Measurements from ENCODE around the gene ECT2L. TPM values are rescaled to one million over a fixed set of nuclear protein-coding genes. Genes with fewer than 3 reads are reported as not detected.

Gene ECT2L
- total RNA-seq, 1 donor from 2014 or later, result not detected

DNA sequence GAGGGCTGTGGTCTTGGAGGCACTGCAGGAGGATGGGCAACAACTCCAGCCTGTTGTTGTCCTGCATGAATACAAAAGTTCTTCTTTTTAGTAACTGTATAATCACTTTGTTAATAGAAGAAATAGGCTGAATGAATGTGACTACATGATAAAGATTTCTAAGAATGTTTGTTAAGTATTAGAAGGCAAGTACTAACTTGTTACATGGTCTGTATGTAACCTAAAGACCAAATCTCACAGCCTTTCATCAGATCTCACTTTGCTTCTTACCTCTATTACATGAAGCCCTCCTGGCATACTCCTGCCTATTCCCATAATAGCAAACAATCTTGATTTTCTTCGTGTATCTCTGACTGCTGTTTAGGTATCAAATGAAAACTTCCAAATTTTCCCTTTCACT is 118.8 kb downstream of the ECT2L start:
- Histone ChIP-seq H3K27ac (ENCODE audit: low read depth, low read length) (no peak overlapping the region), H3K27me3 (ENCODE audit: insufficient read depth, low read length) (no peaks in the 10 kb centered on the region), H3K4me1 (ENCODE audit: insufficient read depth, low read length) (no peaks in the 10 kb centered on the region), H3K79me2 (ENCODE audit: insufficient read depth, low read length) (no peaks in the 10 kb centered on the region), H3K4me3 (ENCODE audit: insufficient read depth, low read depth, low read length) (no peak overlapping the region), H2AFZ (ENCODE audit: low read depth, low read length) (no peak overlapping the region), H3K4me2 (ENCODE audit: low read length) (no peak overlapping the region), H3K9me3 (ENCODE audit: insufficient read depth, low read depth, low read length) (no peaks in the 10 kb centered on the region), H3K36me3 (ENCODE audit: insufficient read depth, low read length) (peaks cover 36% of the 10 kb centered on the region), H3K9ac (ENCODE audit: low read length) (no peak overlapping the region), H4K20me1 (ENCODE audit: insufficient read depth, low read length) (no peaks in the 10 kb centered on the region)
- Mint-ChIP-seq H3K4me1 (ENCODE audit: low read depth, unreplicated experiment) (no peaks in the 10 kb centered on the region), H3K36me3 (ENCODE audit: low read depth, unreplicated experiment) (peaks cover 5% of the 10 kb centered on the region), H3K4me3 (ENCODE audit: unreplicated experiment) (no peak overlapping the region), H3K27me3 (ENCODE audit: low read depth, unreplicated experiment) (no peaks in the 10 kb centered on the region), H3K9me3 (ENCODE audit: unreplicated experiment) (no peaks in the 10 kb centered on the region), H3K27ac (ENCODE audit: unreplicated experiment) (no peak overlapping the region)
- no peak for DNase-seq (ENCODE audit: low read depth)
- peak; percentile 67 for FAIRE-seq
- TF ChIP-seq, protein P1, sequence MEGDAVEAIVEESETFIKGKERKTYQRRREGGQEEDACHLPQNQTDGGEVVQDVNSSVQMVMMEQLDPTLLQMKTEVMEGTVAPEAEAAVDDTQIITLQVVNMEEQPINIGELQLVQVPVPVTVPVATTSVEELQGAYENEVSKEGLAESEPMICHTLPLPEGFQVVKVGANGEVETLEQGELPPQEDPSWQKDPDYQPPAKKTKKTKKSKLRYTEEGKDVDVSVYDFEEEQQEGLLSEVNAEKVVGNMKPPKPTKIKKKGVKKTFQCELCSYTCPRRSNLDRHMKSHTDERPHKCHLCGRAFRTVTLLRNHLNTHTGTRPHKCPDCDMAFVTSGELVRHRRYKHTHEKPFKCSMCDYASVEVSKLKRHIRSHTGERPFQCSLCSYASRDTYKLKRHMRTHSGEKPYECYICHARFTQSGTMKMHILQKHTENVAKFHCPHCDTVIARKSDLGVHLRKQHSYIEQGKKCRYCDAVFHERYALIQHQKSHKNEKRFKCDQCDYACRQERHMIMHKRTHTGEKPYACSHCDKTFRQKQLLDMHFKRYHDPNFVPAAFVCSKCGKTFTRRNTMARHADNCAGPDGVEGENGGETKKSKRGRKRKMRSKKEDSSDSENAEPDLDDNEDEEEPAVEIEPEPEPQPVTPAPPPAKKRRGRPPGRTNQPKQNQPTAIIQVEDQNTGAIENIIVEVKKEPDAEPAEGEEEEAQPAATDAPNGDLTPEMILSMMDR (IDR thresholded peaks at IDR 0.05; ENCODE audit: insufficient read depth, low read depth, low read length), result no peak
- no peak for TF ChIP-seq EZH2 (IDR thresholded peaks at IDR 0.05; ENCODE audit: insufficient read depth, low read length)

DNA sequence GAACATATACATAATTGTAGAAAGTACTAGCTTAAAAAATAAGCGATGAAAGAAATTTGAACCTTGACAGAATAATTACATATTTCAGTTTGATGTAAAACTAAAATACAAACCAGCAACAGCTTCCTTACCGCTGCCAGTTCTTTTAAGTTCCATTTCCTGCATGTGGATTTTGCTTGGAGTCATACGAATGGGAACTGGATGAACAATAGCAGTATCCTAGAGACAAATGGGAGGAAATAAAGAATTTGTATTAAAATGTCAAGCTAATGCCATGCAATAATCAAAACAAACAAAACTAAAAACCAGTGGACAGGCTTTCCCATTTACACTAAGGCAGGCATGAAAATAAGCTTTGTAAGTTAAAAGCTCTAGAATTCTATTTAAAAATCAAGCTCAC is 125.0 kb downstream of the ECT2L start:
- no peak for FAIRE-seq
- TF ChIP-seq EZH2 (IDR thresholded peaks at IDR 0.05; ENCODE audit: insufficient read depth, low read length), result no peak
- TF ChIP-seq, protein P1 (IDR thresholded peaks at IDR 0.05; ENCODE audit: insufficient read depth, low read depth, low read length), result no peak

DNA sequence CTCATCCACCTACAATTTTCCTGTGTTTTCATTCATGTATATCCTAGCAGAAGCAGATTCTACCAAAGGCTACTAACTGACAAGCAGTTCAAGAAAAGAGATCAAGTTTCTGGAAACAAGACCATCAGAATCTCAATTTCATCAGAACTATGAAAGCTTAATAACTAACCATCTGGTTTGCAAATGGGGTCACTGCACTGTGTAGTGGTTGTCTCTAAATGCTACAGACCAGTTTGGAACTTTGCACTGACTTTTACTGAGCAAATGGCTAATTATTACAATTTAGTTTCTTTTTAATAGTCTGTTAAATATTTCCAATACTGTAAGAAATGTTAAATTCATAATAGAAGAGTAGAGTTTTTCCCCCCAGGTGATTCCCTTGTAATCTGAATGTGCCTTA is 127.7 kb downstream of the ECT2L start:
- Histone ChIP-seq H3K4me1 (ENCODE audit: insufficient read depth, low read length) (no peaks in the 10 kb centered on the region), H3K36me3 (ENCODE audit: insufficient read depth, low read length) (peaks cover 20% of the 10 kb centered on the region), H3K9me3 (ENCODE audit: insufficient read depth, low read depth, low read length) (no peaks in the 10 kb centered on the region), H2AFZ (ENCODE audit: low read depth, low read length) (no peak overlapping the region), H3K4me3 (ENCODE audit: insufficient read depth, low read depth, low read length) (no peak overlapping the region), H3K4me2 (ENCODE audit: low read length) (no peak overlapping the region), H3K27me3 (ENCODE audit: insufficient read depth, low read length) (no peaks in the 10 kb centered on the region), H3K9ac (ENCODE audit: low read length) (no peak overlapping the region), H3K27ac (ENCODE audit: low read depth, low read length) (no peak overlapping the region), H4K20me1 (ENCODE audit: insufficient read depth, low read length) (no peaks in the 10 kb centered on the region), H3K79me2 (ENCODE audit: insufficient read depth, low read length) (no peaks in the 10 kb centered on the region)
- Mint-ChIP-seq H3K4me1 (ENCODE audit: low read depth, unreplicated experiment) (no peaks in the 10 kb centered on the region), H3K36me3 (ENCODE audit: low read depth, unreplicated experiment) (no peaks in the 10 kb centered on the region), H3K27ac (ENCODE audit: unreplicated experiment) (no peak overlapping the region), H3K4me3 (ENCODE audit: unreplicated experiment) (no peak overlapping the region), H3K9me3 (ENCODE audit: unreplicated experiment) (no peaks in the 10 kb centered on the region), H3K27me3 (ENCODE audit: low read depth, unreplicated experiment) (no peaks in the 10 kb centered on the region)
- DNase-seq (ENCODE audit: low read depth) (no peak), FAIRE-seq (no peak)
- TF ChIP-seq EZH2 (IDR thresholded peaks at IDR 0.05; ENCODE audit: insufficient read depth, low read length), result no peak
- TF ChIP-seq, protein P1 (IDR thresholded peaks at IDR 0.05; ENCODE audit: insufficient read depth, low read depth, low read length), result no peak

More for the DNA sequence above, 125.0 kb downstream of the ECT2L start:
- no peaks in the 10 kb centered on the region for H4K20me1 ChIP-seq (ENCODE audit: insufficient read depth, low read length)
- no peaks in the 10 kb centered on the region for H3K9me3 ChIP-seq (ENCODE audit: insufficient read depth, low read depth, low read length)
- H3K27ac ChIP-seq (ENCODE audit: low read depth, low read length), result no peak overlapping the region
- no peaks in the 10 kb centered on the region for H3K79me2 ChIP-seq (ENCODE audit: insufficient read depth, low read length)
- H2AFZ ChIP-seq (ENCODE audit: low read depth, low read length), result no peak overlapping the region
- no peak overlapping the region for H3K9ac ChIP-seq (ENCODE audit: low read length)
- no peaks in the 10 kb centered on the region for H3K4me1 ChIP-seq (ENCODE audit: insufficient read depth, low read length)
- no peak overlapping the region for H3K4me2 ChIP-seq (ENCODE audit: low read length)
- Mint-ChIP-seq H3K27ac (ENCODE audit: unreplicated experiment) (no peak overlapping the region), H3K27me3 (ENCODE audit: low read depth, unreplicated experiment) (no peaks in the 10 kb centered on the region), H3K9me3 (ENCODE audit: unreplicated experiment) (no peaks in the 10 kb centered on the region), H3K4me3 (ENCODE audit: unreplicated experiment) (no peak overlapping the region), H3K36me3 (ENCODE audit: low read depth, unreplicated experiment) (no peaks in the 10 kb centered on the region), H3K4me1 (ENCODE audit: low read depth, unreplicated experiment) (no peaks in the 10 kb centered on the region)
- DNase-seq (ENCODE audit: low read depth), result no peak
- H3K4me3 ChIP-seq (ENCODE audit: insufficient read depth, low read depth, low read length), result no peak overlapping the region
- H3K27me3 ChIP-seq (ENCODE audit: insufficient read depth, low read length), result no peaks in the 10 kb centered on the region
- H3K36me3 ChIP-seq (ENCODE audit: insufficient read depth, low read length), result peaks cover 23% of the 10 kb centered on the region
